ENCODE measurements around the gene AZIN2.
A peak's percentile ranks its signal among the peaks of the same experiment; 100 is the strongest.
"Not testable (repeated sequence)": the region's sequence is repeated elsewhere in the genome, so short reads cannot be mapped to it uniquely, and the experiment has no call there.

The AZIN2 gene

GRCh38 chr1:33096363-33097005, 15.5 kb downstream of the AZIN2 start:
- no peak for DNase-seq

DNA sequence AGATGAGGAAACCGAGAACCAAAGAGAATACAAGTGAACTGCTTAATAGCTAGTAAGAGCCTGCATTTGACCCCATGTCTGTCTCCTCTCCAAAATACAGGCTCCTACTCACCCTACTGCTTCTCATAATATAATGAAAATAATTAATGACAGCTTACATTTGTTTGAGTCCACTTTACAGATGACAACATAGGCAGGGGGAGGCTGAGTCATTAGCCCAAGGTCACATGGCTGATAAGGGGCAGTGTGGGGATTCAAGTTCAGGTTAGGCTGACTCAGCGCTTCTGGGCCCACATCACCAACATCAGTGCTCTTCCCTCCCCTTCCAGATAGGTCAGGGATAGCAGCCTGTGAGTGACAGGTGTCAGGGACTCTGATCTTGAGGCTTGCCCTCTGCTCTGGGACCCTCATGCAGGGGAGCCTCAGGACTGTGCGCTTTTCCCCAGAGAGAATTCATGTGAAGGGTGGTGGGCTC, 16.2 kb downstream of the AZIN2 start:
- DNase-seq = no peak

GRCh38 chr1:33097762-33098161, 16.8 kb downstream of the AZIN2 start:
- no peak for DNase-seq

GRCh38 chr1:33098371-33098770, 17.4 kb downstream of the AZIN2 start:
- no peak for DNase-seq

DNA sequence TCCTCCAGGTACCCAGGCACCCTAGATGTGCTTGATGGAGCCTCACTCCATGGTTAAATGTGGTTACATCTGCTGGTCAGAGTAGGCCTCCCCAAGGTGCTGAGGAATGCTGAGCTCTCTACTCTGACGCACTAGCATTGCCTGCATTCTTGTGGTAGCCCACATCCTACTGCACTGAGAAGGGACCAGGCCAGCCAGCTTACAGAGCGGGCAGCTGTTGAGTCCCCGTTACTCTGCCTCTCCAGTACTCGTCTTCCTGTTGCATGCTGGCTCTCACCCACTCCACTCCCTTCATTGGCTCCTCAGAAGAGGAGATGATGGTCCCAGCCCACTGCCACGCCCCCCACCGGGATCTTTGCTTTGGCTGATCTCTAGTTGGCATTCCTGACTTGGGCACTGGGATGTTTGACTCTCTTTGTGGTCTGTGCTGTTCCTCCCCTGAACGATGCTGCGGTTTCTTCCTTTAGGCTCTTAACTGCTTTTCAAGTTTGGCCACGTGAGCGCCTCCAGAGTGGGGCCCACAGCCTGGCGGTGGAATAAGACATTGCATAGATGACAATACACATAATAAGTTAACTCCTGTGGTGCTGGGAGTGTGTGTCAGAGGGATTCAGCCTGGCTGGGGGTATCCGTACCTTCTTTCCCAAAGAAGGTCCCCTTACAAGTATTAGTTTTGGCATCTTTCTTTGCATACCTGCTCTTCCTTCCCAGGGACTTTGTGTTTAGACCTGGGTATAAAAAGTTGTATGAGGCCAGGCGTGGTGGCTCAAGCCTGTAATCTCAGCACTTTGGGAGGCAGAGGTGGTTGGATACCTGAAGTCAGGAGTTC, 18.6 kb downstream of the AZIN2 start:
- DNase-seq = peak; percentile 49

- DNase-seq = not testable (repeated sequence)
These were observed 19.1 kb downstream of the AZIN2 start for GRCh38 chr1:33100119-33100415.

- DNase-seq = no peak
These were observed 29.5 kb downstream of the AZIN2 start for GRCh38 chr1:33110477-33110876.

- no peak for DNase-seq
These were observed 31.0 kb downstream of the AZIN2 start for GRCh38 chr1:33111965-33112364.

DNA sequence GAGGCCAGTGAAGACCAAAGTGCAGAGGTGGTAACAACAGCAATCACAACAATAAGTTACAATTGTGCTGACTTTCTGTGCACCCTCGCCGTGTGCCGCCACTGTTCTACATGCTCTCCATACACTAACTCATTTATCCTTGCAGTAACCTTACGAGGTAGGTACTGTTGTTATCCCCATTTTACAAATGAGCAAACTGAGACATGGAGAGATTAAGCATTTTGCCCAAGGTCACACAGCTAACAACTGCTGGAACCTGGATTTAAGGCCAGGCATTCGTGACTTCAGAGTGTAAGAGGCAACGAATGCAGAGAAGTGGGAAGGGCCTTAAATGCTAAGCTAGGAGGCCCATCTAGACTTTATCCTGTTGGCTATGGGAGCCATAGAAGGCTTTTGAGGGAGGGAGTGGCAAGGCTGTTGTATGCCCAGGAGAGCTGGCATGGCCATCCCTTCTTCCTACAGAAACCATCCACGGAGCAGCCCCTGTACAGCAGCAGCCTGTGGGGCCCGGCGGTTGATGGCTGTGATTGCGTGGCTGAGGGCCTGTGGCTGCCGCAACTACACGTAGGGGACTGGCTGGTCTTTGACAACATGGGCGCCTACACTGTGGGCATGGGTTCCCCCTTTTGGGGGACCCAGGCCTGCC, 36.6 kb downstream of the AZIN2 start:
- DNase-seq = no peak

GRCh38 chr1:33118274-33118673, 37.3 kb downstream of the AZIN2 start:
- DNase-seq = no peak

DNA sequence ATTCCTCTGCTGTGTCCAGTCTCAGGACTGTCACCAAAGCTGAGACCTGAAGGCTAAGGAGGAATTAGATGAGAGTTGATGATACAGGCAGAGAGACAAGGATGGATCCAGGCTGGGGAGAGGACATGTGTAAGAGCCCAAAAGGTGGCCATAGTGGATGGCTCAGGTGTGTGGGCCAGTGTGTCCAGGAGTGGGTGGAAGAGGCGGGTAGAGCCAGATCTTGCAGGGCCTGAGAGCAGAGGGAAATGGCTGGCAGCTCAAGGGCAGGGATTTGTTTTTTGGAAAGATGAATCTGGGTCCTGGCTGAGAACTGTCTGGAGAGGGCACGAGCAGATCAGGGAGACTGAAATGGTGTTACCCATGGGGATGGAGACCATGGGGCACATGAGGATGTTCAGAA, 38.1 kb downstream of the AZIN2 start:
- no peak for DNase-seq

DNA sequence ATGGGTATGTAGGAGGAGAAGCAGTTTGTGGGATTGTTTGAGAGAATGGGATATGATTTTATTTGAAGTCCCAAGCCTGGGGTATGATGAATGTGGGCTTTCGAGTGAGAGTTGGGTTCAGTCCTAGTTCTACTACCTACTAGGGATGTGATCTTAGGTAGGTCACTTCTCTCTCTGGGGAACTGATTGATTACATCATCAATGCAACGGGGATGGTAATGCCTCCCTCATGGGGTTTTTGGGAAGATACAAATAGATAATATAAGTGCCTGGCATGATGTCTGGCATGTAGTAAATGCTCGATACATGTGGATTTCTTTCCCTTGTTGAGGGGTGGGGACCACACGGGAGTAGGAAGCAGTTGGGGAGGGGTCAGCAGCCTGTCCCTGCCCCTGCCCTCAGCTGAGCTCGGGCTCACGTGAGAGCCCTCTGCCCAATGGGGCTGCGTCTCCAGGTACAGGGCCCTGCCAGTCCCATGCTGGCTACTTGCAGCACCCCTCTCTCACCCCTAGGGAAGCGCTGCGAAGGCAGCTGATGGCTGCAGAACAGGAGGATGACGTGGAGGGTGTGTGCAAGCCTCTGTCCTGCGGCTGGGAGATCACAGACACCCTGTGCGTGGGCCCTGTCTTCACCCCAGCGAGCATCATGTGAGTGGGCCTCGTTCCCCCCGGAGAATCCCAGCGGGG, 38.7 kb downstream of the AZIN2 start:
- DNase-seq = no peak

DNA sequence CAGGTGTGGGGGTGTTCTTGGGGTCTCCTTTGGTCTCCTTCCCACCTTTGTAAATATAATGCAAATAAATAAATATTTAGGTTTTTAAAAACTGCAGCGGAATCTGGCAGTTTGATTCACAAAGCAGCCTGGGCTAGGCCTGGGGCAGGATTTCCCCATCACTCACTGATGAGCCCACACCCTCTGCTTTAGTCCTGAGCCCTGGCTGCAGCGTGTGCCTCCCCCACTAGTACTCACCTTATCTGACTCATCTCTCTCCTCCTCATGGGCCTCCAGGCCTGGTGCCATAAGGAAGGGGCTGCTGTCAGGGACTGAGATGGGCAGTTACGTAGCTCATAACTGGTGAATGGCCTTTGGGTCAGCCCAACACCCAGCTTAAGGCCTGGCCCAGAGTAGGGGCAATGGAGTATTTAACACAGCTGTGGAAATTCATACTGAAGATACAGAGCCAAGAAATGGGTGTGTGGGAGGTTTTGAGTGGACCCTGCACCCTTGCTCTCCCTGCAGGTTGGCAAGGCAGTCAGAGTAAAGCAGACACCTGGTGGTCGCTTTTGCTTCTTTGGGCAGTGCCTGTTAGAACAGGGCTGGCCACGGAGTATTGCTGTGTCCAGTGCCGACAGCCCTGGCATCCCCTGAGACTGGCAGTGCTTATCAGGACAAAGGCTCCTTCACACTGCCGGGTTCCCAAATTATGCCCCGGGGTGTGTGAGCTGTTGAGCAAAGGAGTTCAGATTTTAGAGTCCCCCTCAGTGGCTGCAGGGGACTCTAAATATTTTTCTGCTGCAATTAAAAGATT, 39.7 kb downstream of the AZIN2 start:
- no peak for DNase-seq

DNA sequence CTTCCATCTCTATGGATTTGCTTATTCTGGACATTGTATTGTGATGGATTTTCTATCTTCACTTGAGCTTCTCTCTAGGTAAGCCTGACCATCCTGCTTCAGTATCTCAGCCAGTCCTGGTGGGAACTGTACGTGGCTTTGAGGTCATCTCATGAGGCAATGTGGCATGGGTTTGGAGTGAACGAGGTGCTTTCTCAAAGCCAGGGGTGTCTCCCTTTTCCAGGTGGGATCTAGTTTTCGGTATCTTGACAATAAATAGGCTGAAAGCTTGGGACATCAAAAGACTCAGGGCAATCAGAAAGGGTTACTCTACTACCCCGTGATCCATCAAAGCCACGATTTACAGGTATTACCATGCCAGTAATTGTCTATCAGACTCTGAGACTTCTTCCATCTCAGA, 40.8 kb downstream of the AZIN2 start:
- no peak for DNase-seq

DNA sequence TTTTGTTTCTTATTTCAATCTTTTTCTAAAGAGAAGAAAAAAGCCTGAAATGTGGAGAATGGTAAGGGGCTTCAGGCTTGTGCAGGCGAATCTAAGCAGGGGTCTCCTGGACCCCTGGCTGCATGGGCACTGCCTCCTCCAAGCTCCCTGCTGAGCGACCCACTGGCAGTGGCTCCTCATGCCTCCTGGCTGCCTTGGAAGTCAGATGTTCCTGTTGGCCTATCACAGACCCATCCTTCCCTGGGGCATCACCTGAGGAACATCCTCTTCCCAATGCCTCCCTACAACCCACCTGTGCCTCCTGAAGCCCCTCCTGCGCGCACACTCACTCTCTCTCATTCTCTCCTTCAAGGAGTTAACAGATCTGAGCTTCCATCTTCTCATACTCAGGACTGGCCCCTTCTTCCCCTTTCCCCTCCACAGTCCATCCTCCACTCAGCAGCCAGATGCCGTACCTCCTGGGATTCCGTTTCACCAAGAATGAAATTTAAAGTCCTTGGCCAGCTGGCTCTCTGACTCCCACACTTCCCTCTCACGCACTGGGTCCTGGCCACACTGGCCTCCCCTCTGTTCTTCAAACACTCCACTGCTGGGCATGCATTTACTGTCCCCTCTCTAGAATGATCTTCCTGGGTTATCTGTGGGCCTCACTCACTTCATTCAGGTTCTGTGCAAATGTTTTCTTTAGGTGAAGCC, 41.7 kb downstream of the AZIN2 start:
- DNase-seq = no peak

DNA sequence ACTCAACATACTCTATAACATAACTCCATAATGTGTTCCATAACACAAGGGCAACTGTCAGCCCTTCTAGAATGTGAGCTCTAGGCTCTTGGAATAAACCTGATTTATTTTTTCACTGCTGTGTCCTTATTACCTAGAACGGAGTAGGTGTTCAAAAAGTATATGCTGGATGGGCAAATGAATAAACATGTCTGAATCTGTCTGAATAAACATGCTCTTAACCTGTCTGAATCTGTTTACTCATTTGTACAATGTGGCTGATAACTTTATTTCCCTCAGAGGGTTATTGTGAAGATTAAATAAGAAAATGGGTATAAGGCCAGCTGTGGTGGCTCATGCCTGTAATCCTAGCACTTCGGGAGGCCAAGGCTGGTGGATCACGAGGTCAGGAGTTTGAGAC, 42.3 kb downstream of the AZIN2 start:
- no peak for DNase-seq

DNA sequence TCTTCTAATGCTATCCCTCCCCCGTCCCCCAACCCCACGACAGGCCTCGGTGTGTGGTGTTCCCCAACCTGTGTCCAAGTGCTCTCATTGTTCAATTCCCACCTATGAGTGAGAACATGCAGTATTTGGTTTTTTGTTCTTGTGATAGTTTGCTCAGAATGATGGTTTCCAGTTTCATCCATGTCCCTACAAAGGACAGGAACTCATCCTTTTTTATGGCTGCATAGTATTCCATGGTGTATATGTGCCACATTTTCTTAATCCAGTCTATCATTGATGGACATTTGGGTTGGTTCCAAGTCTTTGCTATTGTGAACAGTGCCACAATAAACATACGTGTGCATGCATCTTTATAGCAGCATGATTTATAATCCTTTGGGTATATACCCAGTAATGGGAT, 43.7 kb downstream of the AZIN2 start:
- not testable (repeated sequence) for DNase-seq

DNA sequence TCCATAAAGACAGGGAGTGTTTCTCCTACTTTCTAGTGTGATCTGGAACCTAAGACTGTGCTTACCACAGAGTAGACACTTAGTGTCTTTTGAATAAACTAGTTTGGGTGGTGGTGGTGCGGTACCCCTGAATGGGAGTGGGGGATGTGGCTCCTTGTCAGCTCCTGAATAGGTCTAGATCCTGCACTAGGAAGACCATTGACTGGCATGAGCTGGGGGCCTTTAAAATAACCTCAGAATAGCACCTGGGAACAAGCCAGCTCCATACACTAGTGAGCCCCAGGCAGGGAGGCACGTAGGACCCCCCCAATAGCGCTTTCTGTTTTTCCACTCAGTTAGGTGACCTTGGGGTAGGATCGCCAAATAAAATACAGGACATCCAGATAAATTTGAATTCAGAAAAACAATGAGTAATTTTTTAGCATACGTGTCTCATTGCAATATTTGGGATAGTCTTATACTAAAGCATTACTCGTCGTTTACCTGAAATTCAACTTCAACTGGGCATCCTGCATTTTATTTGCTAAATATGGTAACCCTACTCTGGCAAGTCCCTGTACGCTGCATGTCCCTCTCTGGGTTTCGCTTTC, 45.6 kb downstream of the AZIN2 start:
- no peak for DNase-seq

DNA sequence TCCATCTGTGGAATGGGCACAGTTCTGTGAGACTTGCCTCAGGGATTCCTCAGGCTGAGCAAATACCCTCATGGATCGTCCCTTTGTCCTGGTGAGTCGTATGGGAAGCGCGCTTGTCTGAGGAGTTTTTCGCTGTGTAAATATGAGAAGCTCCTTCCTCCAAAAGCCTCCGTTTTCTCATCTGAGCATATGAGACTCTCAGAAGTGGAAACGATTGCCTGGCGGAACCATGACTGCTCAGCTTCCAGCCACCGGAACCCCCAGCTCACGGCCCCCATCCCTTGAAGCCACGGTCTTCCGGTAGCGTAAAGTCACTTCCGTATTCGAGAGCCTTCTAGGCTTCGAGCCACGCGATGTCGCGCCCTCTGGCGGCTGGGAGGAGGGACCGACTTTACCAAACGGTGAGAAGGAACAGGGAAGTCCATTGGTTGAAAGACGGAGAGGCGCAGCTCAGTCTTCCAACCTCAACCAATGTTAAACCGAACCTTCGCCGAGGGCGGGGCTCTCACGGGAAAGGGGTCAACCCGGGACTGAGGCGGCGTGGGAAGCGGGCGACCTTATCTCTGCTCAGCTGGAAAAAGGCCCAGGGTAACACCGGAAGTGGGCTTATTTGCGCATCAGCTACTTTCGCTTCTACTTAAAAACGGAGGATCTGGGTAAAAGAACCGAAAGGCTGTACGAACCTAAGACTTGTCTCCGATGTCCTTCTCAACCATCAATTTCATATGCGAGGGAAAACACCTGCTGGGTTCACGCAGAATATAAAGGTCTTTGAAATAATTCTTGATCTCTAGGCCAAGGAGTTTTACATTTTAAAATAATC, 46.3 kb downstream of the AZIN2 start:
- peak; percentile 98 for DNase-seq

GRCh38 chr1:33128781-33129180, 47.8 kb downstream of the AZIN2 start:
- DNase-seq = no peak

- no peak for DNase-seq
These were observed 49.3 kb downstream of the AZIN2 start for GRCh38 chr1:33130297-33130696.

Data from activated CD8-positive, alpha-beta memory T cell treated with anti-CD3 and anti-CD28 coated beads, Interleukin-2, amount 50 U/mL, for 4 hours (primary cell).